Measurements from ENCODE around the gene MACC1. TPM values are rescaled to one million over a fixed set of nuclear protein-coding genes. Genes with fewer than 3 reads are reported as not detected.
A peak's percentile ranks its signal among the peaks of the same experiment; 100 is the strongest.

Gene MACC1
- polyA plus RNA-seq, 1 experiment: not detected

GRCh38 chr7:20165146-20165510, 52.1 kb downstream of the MACC1 start:
- CTCF ChIA-PET: interaction anchor here (1.1 kb wide), 1 partner anchor 28 kb away, joined by 3 read pairs; no protein-coding TSS in a partner anchor
- POLR2A ChIA-PET: no interaction called here
- no peaks in the 10 kb centered on the region for H3K27me3 ChIP-seq (ENCODE audit: control insufficient read depth, insufficient read depth, low read length)
- no peak for DNase-seq (ENCODE audit: low read depth)
- H3K4me3 ChIP-seq (ENCODE audit: low read depth, low read length): no peak overlapping the region
- no peaks in the 10 kb centered on the region for H3K36me3 ChIP-seq (ENCODE audit: control insufficient read depth, insufficient read depth, low read length)
- TF ChIP-seq CTCF (IDR thresholded peaks at IDR 0.05; ENCODE audit: insufficient read depth, low read depth, low read length): no peak

- Histone ChIP-seq H3K27me3 (ENCODE audit: control insufficient read depth, insufficient read depth, low read length) (peaks cover under 1% of the 10 kb centered on the region; the same call in 1 of the 2 replicates), H3K36me3 (ENCODE audit: control insufficient read depth, insufficient read depth, low read length) (no peaks in the 10 kb centered on the region), H3K4me3 (ENCODE audit: low read depth, low read length) (no peak overlapping the region)
- no peak for TF ChIP-seq CTCF (IDR thresholded peaks at IDR 0.05; ENCODE audit: insufficient read depth, low read depth, low read length)
- POLR2A ChIA-PET: no interaction called here
- peak; percentile 41 for DNase-seq (ENCODE audit: low read depth)
- CTCF ChIA-PET: interaction anchor here (1.1 kb wide), 1 partner anchor 28 kb away, joined by 3 read pairs; no protein-coding TSS in a partner anchor
Measured at GRCh38 chr7:20164425-20165145, 52.6 kb downstream of the MACC1 start.

DNA sequence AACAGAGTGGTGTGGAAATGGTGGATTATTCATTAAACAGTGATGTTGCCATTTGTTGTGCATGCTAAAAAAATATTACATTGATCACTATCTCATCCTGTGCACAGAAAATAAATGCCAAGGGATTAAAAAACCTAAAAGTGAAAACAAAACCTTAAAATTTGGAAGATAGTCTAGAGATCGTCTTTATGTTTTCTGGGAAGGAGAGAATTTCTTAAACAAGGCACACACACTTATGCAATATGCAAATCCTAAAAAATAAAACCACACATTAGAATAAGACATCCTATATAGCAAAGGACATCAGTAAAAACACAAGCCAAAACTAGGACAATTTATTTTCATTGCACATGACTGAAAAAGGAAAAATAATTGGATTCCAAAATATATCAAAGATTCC, 54.5 kb downstream of the MACC1 start:
- no peak overlapping the region for H3K4me3 ChIP-seq (ENCODE audit: low read depth, low read length)
- no peak for DNase-seq (ENCODE audit: low read depth)
- TF ChIP-seq CTCF (IDR thresholded peaks at IDR 0.05; ENCODE audit: insufficient read depth, low read depth, low read length): no peak
- H3K27me3 ChIP-seq (ENCODE audit: control insufficient read depth, insufficient read depth, low read length): peaks cover 2% of the 10 kb centered on the region; the same call in 1 of the 2 replicates
- no peaks in the 10 kb centered on the region for H3K36me3 ChIP-seq (ENCODE audit: control insufficient read depth, insufficient read depth, low read length)
- ChIA-PET POLR2A (no interaction called here), CTCF (no interaction called here)

- ChIA-PET POLR2A (no interaction called here), CTCF (interaction anchor here (1.3 kb wide), 1 partner anchor 271 kb away, joined by 3 read pairs; no protein-coding TSS in a partner anchor)
- no peak overlapping the region for H3K4me3 ChIP-seq (ENCODE audit: low read depth, low read length)
- no peaks in the 10 kb centered on the region for H3K36me3 ChIP-seq (ENCODE audit: control insufficient read depth, insufficient read depth, low read length)
- DNase-seq (ENCODE audit: low read depth): no peak
- TF ChIP-seq CTCF (IDR thresholded peaks at IDR 0.05; ENCODE audit: insufficient read depth, low read depth, low read length): no peak
- H3K27me3 ChIP-seq (ENCODE audit: control insufficient read depth, insufficient read depth, low read length): peaks cover 2% of the 10 kb centered on the region; the same call in 1 of the 2 replicates
Measured at GRCh38 chr7:20159226-20159747, 57.9 kb downstream of the MACC1 start.

GRCh38 chr7:20158684-20159083, 58.5 kb downstream of the MACC1 start:
- ChIA-PET POLR2A (no interaction called here), CTCF (interaction anchor here (0.6 to 1.3 kb wide), 3 partner anchors 61 to 422 kb away, joined by 3 to 4 read pairs (median 3); no protein-coding TSS in a partner anchor)
- TF ChIP-seq CTCF (IDR thresholded peaks at IDR 0.05; ENCODE audit: insufficient read depth, low read depth, low read length): peak; percentile 29
- no peaks in the 10 kb centered on the region for H3K36me3 ChIP-seq (ENCODE audit: control insufficient read depth, insufficient read depth, low read length)
- no peak overlapping the region for H3K4me3 ChIP-seq (ENCODE audit: low read depth, low read length)
- no peak for DNase-seq (ENCODE audit: low read depth)
- H3K27me3 ChIP-seq (ENCODE audit: control insufficient read depth, insufficient read depth, low read length): peaks cover 2% of the 10 kb centered on the region; the same call in 1 of the 2 replicates

All from BJ (cell line).